ENCODE data around the gene B3GALT6.
"Not testable (repeated sequence)": the region's sequence is repeated elsewhere in the genome, so short reads cannot be mapped to it uniquely, and the experiment has no call there.

B3GALT6 gene

GRCh38 chr1:1246577-1247340 lies 14.7 kb downstream of the B3GALT6 start, which contains the start of gene C1QTNF12:
Gene C1QTNF12 (minus strand): TSS chr1:1246722. CDS start chr1:1246690, 32 bp downstream.
- no peak within 1 kb of the TSS for H3K4me3 ChIP-seq (ENCODE audit: control insufficient read depth, low read depth, low read length)
- DNase-seq (ENCODE audit: low read depth): no peak
- TF ChIP-seq CTCF (IDR thresholded peaks at IDR 0.05; ENCODE audit: control insufficient read depth, insufficient read depth, low read depth, low read length, missing control alignments): no peak

- DNase-seq (ENCODE audit: low read depth): no peak
- no peak for TF ChIP-seq CTCF (IDR thresholded peaks at IDR 0.05; ENCODE audit: control insufficient read depth, insufficient read depth, low read depth, low read length, missing control alignments)
- no peak overlapping the region for H3K4me3 ChIP-seq (ENCODE audit: control insufficient read depth, low read depth, low read length)
Observed at GRCh38 chr1:1247341-1247913, 15.4 kb downstream of the B3GALT6 start.

- H3K4me3 ChIP-seq (ENCODE audit: control insufficient read depth, low read depth, low read length); DNase-seq (ENCODE audit: low read depth): not testable (repeated sequence)
Observed at GRCh38 chr1:1248009-1248913, 16.2 kb downstream of the B3GALT6 start.

GRCh38 chr1:1250786-1251284 lies 18.8 kb downstream of the B3GALT6 start:
- no peak for TF ChIP-seq CTCF (IDR thresholded peaks at IDR 0.05; ENCODE audit: control insufficient read depth, insufficient read depth, low read depth, low read length, missing control alignments)
- no peak for DNase-seq (ENCODE audit: low read depth)
- H3K4me3 ChIP-seq (ENCODE audit: control insufficient read depth, low read depth, low read length): no peak overlapping the region

GRCh38 chr1:1253314-1253713 lies 21.3 kb downstream of the B3GALT6 start:
- H3K4me3 ChIP-seq (ENCODE audit: control insufficient read depth, low read depth, low read length): no peak overlapping the region
- no peak for TF ChIP-seq CTCF (IDR thresholded peaks at IDR 0.05; ENCODE audit: control insufficient read depth, insufficient read depth, low read depth, low read length, missing control alignments)
- DNase-seq (ENCODE audit: low read depth): no peak

GRCh38 chr1:1253972-1254666 lies 22.1 kb downstream of the B3GALT6 start:
- no peak for DNase-seq (ENCODE audit: low read depth)
- TF ChIP-seq CTCF (IDR thresholded peaks at IDR 0.05; ENCODE audit: control insufficient read depth, insufficient read depth, low read depth, low read length, missing control alignments): no peak
- H3K4me3 ChIP-seq (ENCODE audit: control insufficient read depth, low read depth, low read length): no peak overlapping the region
